H1 (cell line): ENCODE measurements around the gene PALM2AKAP2. TPM values are rescaled to one million over a fixed set of nuclear protein-coding genes. Genes with fewer than 3 reads are reported as not detected.

Experiments
- CTCF ChIA-PET: fragments of 300-600 bp; sonication (Branson Sonifier 250); formaldehyde crosslinking; loops from one replicate; lab custom pipeline; 2021; ENCODE audit not compliant: partially characterized antibody; lab: Charles Lee
- POLR2A ChIA-PET: fragments of 300-600 bp; sonication (Branson Sonifier 250); formaldehyde crosslinking; loops from one replicate; lab custom pipeline; 2021; ENCODE audit warnings: inconsistent platforms; ENCODE audit not compliant: partially characterized antibody; lab: Charles Lee
- DNase-seq, 2 experiments: peaks; one replicate each; pipeline versions ENCODE4 v3.0.0 to v3.0.0-alpha.2; 2010 to 2022; ENCODE audit warnings: low spot score in 2 of 2, low read depth in 1 of 2, mixed read lengths in 1 of 2
- FAIRE-seq: peaks from 2 replicates; lab custom pipeline; 2011; peaks lifted over from hg19 to GRCh38; lab: Jason Lieb, UNC
- H2AFZ ChIP-seq: 2 replicates; pipeline ENCODE4 v1.8.1; 2012; ENCODE audit warnings: low read length, inconsistent platforms
- H2AK5ac ChIP-seq: 2 replicates; pipeline ENCODE4 v1.6.1; 2013; ENCODE audit warnings: low read depth, low read length
- H2BK120ac ChIP-seq: replicated peaks from 2 replicates; pipeline ENCODE3; 2013; ENCODE audit warnings: low read depth, low read length, inconsistent platforms
- H2BK12ac ChIP-seq: 2 replicates; pipeline ENCODE4 v1.6.1; 2013; ENCODE audit warnings: low read depth, low read length
- H2BK15ac ChIP-seq: 2 replicates; pipeline ENCODE4 v1.6.1; 2013; ENCODE audit warnings: low read length
- H2BK20ac ChIP-seq: 2 replicates; pipeline ENCODE4 v1.6.1; 2013; ENCODE audit warnings: low read length
- H2BK5ac ChIP-seq: 2 replicates; pipeline ENCODE4 v1.6.1; 2013; ENCODE audit warnings: low read depth, low read length
- H3K14ac ChIP-seq: 2 replicates; pipeline ENCODE4 v1.6.1; 2013; ENCODE audit warnings: inconsistent platforms; ENCODE audit not compliant: insufficient read length
- H3K18ac ChIP-seq: 2 replicates; pipeline ENCODE4 v1.6.1; 2013; ENCODE audit warnings: low read length; ENCODE audit errors: extremely low read depth
- H3K23ac ChIP-seq: 2 replicates; pipeline ENCODE4 v1.6.1; 2013; ENCODE audit warnings: inconsistent platforms; ENCODE audit not compliant: insufficient read length
- H3K23me2 ChIP-seq: 2 replicates; pipeline ENCODE4 v1.6.1; 2013; ENCODE audit warnings: low read depth, low read length
- H3K27ac ChIP-seq: 2 replicates; pipeline ENCODE4 v1.6.1; 2011; ENCODE audit warnings: low read depth, low read length, inconsistent platforms
- H3K27me3 ChIP-seq, 4 experiments: replicated peaks in 1 of 4; 1 replicate in 1 of 4; 2 replicates in 3 of 4; pipeline versions ENCODE4 v1.6.1 to v1.8.1; 2011 to 2013; ENCODE audit warnings: low read length in 3 of 4, mild to moderate bottlenecking in 3 of 4, inconsistent platforms in 2 of 4, mixed read lengths in 2 of 4, moderate library complexity in 1 of 4; ENCODE audit not compliant: control insufficient read depth in 3 of 4, insufficient read depth in 3 of 4; ENCODE audit errors: extremely low read depth in 1 of 4
- H3K36me3 ChIP-seq, 4 experiments: 2 replicates each; pipeline versions ENCODE4 v1.6.1 to v1.8.1; 2011 to 2013; ENCODE audit warnings: mild to moderate bottlenecking in 4 of 4, low read length in 3 of 4, moderate library complexity in 2 of 4, control low read depth in 1 of 4, inconsistent platforms in 1 of 4; ENCODE audit not compliant: insufficient read depth in 4 of 4, control insufficient read depth in 2 of 4
- H3K4ac ChIP-seq: replicated peaks from 2 replicates; pipeline ENCODE3; 2013; ENCODE audit warnings: low read length, low read depth, mixed read lengths, inconsistent platforms; ENCODE audit not compliant: insufficient read length
- H3K4me1 ChIP-seq, 4 experiments: replicated peaks in 1 of 4; 1 replicate in 1 of 4; 2 replicates in 3 of 4; pipeline versions ENCODE4 v1.6.1 to v1.8.1; 2011 to 2013; ENCODE audit warnings: low read length in 3 of 4, inconsistent platforms in 2 of 4, mixed read lengths in 1 of 4; ENCODE audit not compliant: insufficient read depth in 4 of 4, control insufficient read depth in 3 of 4
- H3K4me2 ChIP-seq, 2 experiments: 2 replicates each; pipeline versions ENCODE4 v1.6.1 to v1.8.1; 2011 to 2013; ENCODE audit warnings: low read depth in 2 of 2, low read length in 2 of 2, control low read depth in 1 of 2, inconsistent platforms in 1 of 2, mild to moderate bottlenecking in 1 of 2; ENCODE audit not compliant: insufficient read depth in 1 of 2
- H3K4me3 ChIP-seq, 4 experiments: fragments of 200-600, 300-600 bp in 1 of 4; sonication (generic), shearing (Covaris generic), sonication (Bioruptor Twin) in 1 of 4; 2 replicates each; pipeline versions ENCODE4 v1.5.1 to v1.8.1; 2011 to 2016; ENCODE audit warnings: low read length in 4 of 4, low read depth in 3 of 4, control low read depth in 2 of 4, inconsistent platforms in 2 of 4, mild to moderate bottlenecking in 2 of 4, mixed read lengths in 1 of 4, moderate library complexity in 1 of 4; ENCODE audit not compliant: insufficient read depth in 2 of 4; ENCODE audit errors: extremely low read depth in 1 of 4
- H3K56ac ChIP-seq: replicated peaks from 2 replicates; pipeline ENCODE3; 2013; ENCODE audit warnings: low read depth, mild to moderate bottlenecking, mixed read lengths, low read length, inconsistent platforms; ENCODE audit not compliant: insufficient read length
- H3K79me1 ChIP-seq: 2 replicates; pipeline ENCODE4 v1.6.1; 2013; ENCODE audit warnings: low read depth, low read length, control low read depth
- H3K79me2 ChIP-seq, 2 experiments: 2 replicates each; pipeline versions ENCODE4 v1.6.1 to v1.8.1; 2012 to 2013; ENCODE audit warnings: low read length in 2 of 2, mild to moderate bottlenecking in 2 of 2, inconsistent platforms in 1 of 2; ENCODE audit not compliant: insufficient read depth in 2 of 2, control insufficient read depth in 1 of 2
- H3K9ac ChIP-seq, 4 experiments: replicated peaks in 1 of 4; 1 replicate in 1 of 4; 2 replicates in 3 of 4; pipeline versions ENCODE4 v1.6.1 to v1.8.1; 2011 to 2013; ENCODE audit warnings: low read depth in 3 of 4, low read length in 3 of 4, control low read depth in 2 of 4, mild to moderate bottlenecking in 2 of 4, moderate library complexity in 2 of 4, inconsistent platforms in 1 of 4; ENCODE audit errors: extremely low read depth in 1 of 4
- H3K9me3 ChIP-seq, 2 experiments: 2 replicates each; pipeline versions ENCODE4 v1.6.1 to v1.8.1; 2012 to 2013; ENCODE audit warnings: mild to moderate bottlenecking in 2 of 2, moderate library complexity in 2 of 2, control low read depth in 1 of 2, inconsistent platforms in 1 of 2, low read depth in 1 of 2, low read length in 1 of 2, mixed read lengths in 1 of 2; ENCODE audit not compliant: insufficient read depth in 2 of 2
- H4K20me1 ChIP-seq, 2 experiments: replicated peaks in 1 of 2; 2 replicates each; pipeline versions ENCODE3 to v1.8.1; 2011 to 2013; ENCODE audit warnings: inconsistent platforms in 2 of 2, low read length in 2 of 2, mild to moderate bottlenecking in 1 of 2; ENCODE audit not compliant: insufficient read depth in 2 of 2, control insufficient read depth in 1 of 2
- H4K5ac ChIP-seq: 2 replicates; pipeline ENCODE4 v1.6.1; 2013; ENCODE audit warnings: low read length, low read depth, mixed read lengths, inconsistent platforms; ENCODE audit not compliant: insufficient read length
- H4K8ac ChIP-seq: 2 replicates; pipeline ENCODE4 v1.8.0; 2013; ENCODE audit warnings: mild to moderate bottlenecking, moderate library complexity, low read length, inconsistent platforms; ENCODE audit not compliant: insufficient read depth; ENCODE audit errors: extremely low read depth
- H4K91ac ChIP-seq: replicated peaks from 2 replicates; pipeline ENCODE3; 2013; ENCODE audit warnings: low read length, mixed read lengths, inconsistent platforms; ENCODE audit not compliant: insufficient read length
- WGBS, 2 experiments: shearing (Covaris generic) in 1 of 2; methylation state at CpG; one replicate each; pipeline versions ENCODE4 v1.1.6 to v1.1.7; 2013 to 2015; ENCODE audit warnings: low lambda C conversion rate in 2 of 2, mixed read lengths in 2 of 2, inconsistent platforms in 1 of 2, low coverage in 1 of 2, missing lambda C conversion rate in 1 of 2; ENCODE audit not compliant: insufficient replicate concordance in 2 of 2, insufficient coverage in 1 of 2, insufficient read length in 1 of 2; ENCODE audit errors: extremely low coverage in 1 of 2, missing lambda C conversion rate in 1 of 2; 5-methylcytosine and 5-hydroxymethylcytosine counted together
- polyA plus RNA-seq, 7 experiments: library from polyadenylated mRNA; depleted of rRNA in 3 of 7; stranded (reverse) in 5 of 7; unstranded in 2 of 7; fragments of >200 nt in 5 of 7; fragments of 200-250 nt in 2 of 7; gene quantifications; 1 replicate in 5 of 7; 2 replicates in 1 of 7; 4 replicates in 1 of 7; pipeline versions ENCODE4 v1.2.1 to v1.2.3, GENCODE V29; 2011 to 2013; ENCODE audit warnings: missing spikeins in 2 of 7, mixed read lengths in 2 of 7
- total RNA-seq: library from RNA; stranded (reverse); fragmentation: NEBNext Ultra II Directional; extraction: Animal tissue kit (Norgen Biotek cat#: 25700); gene quantifications from 2 replicates; pipeline ENCODE4 v1.2.1, GENCODE V29; 2021

The PALM2AKAP2 gene
- total and polyA plus RNA-seq, 2 of the 8 experiments (the other 6 are each of a cell fraction or from before 2014, with no cell fraction given): 0.38 to 20.5 TPM

- 85% methylated on average over 3 of the region's 3 CpGs; no CpG with 5 or more reads in 1 of the 2 experiments for WGBS, 2 experiments
- Histone ChIP-seq H3K4me1 (no peaks in the 10 kb centered on the region), H3K4ac (no peak overlapping the region), H3K27me3 (no peaks in the 10 kb centered on the region), H3K36me3 (no peaks in the 10 kb centered on the region; a peak in 1 of 8 replicates), H3K79me1 (no peaks in the 10 kb centered on the region), H4K91ac (no peak overlapping the region), H3K56ac (no peak overlapping the region), H3K4me3 (no peak overlapping the region), H2BK15ac (no peak overlapping the region), H4K20me1 (no peaks in the 10 kb centered on the region), H3K23ac (no peak overlapping the region), H2AK5ac (no peak overlapping the region), H3K79me2 (no peaks in the 10 kb centered on the region), H4K8ac (no peak overlapping the region), H2BK5ac (no peak overlapping the region), H3K27ac (no peak overlapping the region), H3K4me2 (no peak overlapping the region), H3K9me3 (no peaks in the 10 kb centered on the region), H2BK12ac (no peak overlapping the region), H3K14ac (no peak overlapping the region), H3K9ac (no peak overlapping the region), H2AFZ (no peak overlapping the region), H3K23me2 (no peaks in the 10 kb centered on the region; the same call in 1 of the 2 replicates), H4K5ac (no peak overlapping the region), H2BK20ac (no peak overlapping the region), H2BK120ac (no peak overlapping the region), H3K18ac (no peak overlapping the region)
- no peak for DNase-seq
- ChIA-PET POLR2A (no interaction called here), CTCF (no interaction called here)
- no peak for FAIRE-seq
Measured at GRCh38 chr9:109759589-109759988, 20.4 kb upstream of the PALM2AKAP2 start.
